HCT116 (cell line): ENCODE results near the gene PGS1. TPM values are rescaled to one million over a fixed set of nuclear protein-coding genes. Genes with fewer than 3 reads are reported as not detected.

Source experiments
- ATAC-seq: fragments of 200-7000 bp; cut with Tn5 transposase; 2 replicates; pipeline ENCODE4 v1.9.1; 2020; ENCODE audit warnings: mild to moderate bottlenecking, moderate library complexity
- BruUV-seq: library from RNA; stranded (reverse); fragments of 400-500 nt; replicated peaks from 2 replicates; lab custom pipeline; 2021; lab: Mats Ljungman, UMichigan
- CTCF ChIA-PET: fragments of 300-600 bp; sonication (Branson Sonifier 250); formaldehyde crosslinking; loops from one replicate; lab custom pipeline; 2021; ENCODE audit warnings: antibody characterized with exemption; lab: Charles Lee
- POLR2A ChIA-PET: fragments of 300-600, 350-600 bp; sonication (Branson Sonifier 250); formaldehyde crosslinking; loops from one replicate; lab custom pipeline; 2021; ENCODE audit warnings: antibody characterized with exemption; lab: Charles Lee
- RAD21 ChIA-PET, 2 experiments: fragments of 300-600 bp; sonication (Branson Sonifier 250); formaldehyde crosslinking; loops; one replicate each; lab custom pipeline; 2023; ENCODE audit warnings: low total read pairs in 2 of 2; ENCODE audit not compliant: uncharacterized antibody in 2 of 2, unreplicated experiment in 2 of 2, low non-redundant PET in 1 of 2; lab: Charles Lee
- DNase-seq: peaks from one replicate; pipeline ENCODE4 v3.0.0-alpha.2; 2010; ENCODE audit warnings: low read depth, low spot score
- H2AFZ ChIP-seq: fragments of 200-600 bp; shearing (Covaris generic), sonication (generic); 2 replicates; pipeline ENCODE4 v1.6.1; 2017; ENCODE audit warnings: low read depth, mixed run types, mixed read lengths, antibody characterized with exemption, low read length; ENCODE audit not compliant: poor library complexity, severe bottlenecking
- H3K27ac ChIP-seq: 2 replicates; pipeline ENCODE4 v1.5.1; 2012; ENCODE audit warnings: low read depth, low read length
- H3K27me3 ChIP-seq: fragments of 200-600 bp; sonication (generic); 2 replicates; pipeline ENCODE4 v1.6.1; 2016; ENCODE audit warnings: mixed run types, low read length, mixed read lengths; ENCODE audit not compliant: insufficient read depth
- H3K36me3 ChIP-seq, 2 experiments: fragments of 200-500 bp in 1 of 2; fragments of 200-600 bp in 1 of 2; sonication (Bioruptor generic) in 1 of 2; sonication (generic) in 1 of 2; 2 replicates each; pipeline versions ENCODE4 v1.5.1 to v1.6.1; 2014 to 2016; ENCODE audit warnings: low read length in 2 of 2, inconsistent platforms in 1 of 2, mixed read lengths in 1 of 2, mixed run types in 1 of 2; ENCODE audit not compliant: insufficient read depth in 2 of 2, control insufficient read depth in 1 of 2
- H3K4me1 ChIP-seq, 2 experiments: fragments of 200-600 bp in 1 of 2; sonication (generic) in 1 of 2; 2 replicates each; pipeline versions ENCODE4 v1.5.1 to v1.6.1; 2012 to 2017; ENCODE audit warnings: low read length in 2 of 2, inconsistent platforms in 1 of 2, mild to moderate bottlenecking in 1 of 2, mixed read lengths in 1 of 2, mixed run types in 1 of 2, moderate library complexity in 1 of 2; ENCODE audit not compliant: insufficient read depth in 2 of 2, control insufficient read depth in 1 of 2
- H3K4me2 ChIP-seq: fragments of 200-600 bp; sonication (generic); 2 replicates; pipeline ENCODE4 v1.6.1; 2017; ENCODE audit warnings: mixed run types, low read length, mixed read lengths
- H3K4me3 ChIP-seq, 2 experiments: fragments of 200-600 bp in 1 of 2; sonication (generic) in 1 of 2; replicated peaks in 1 of 2; 2 replicates each; pipeline ENCODE4 v1.5.1; 2011 to 2016; ENCODE audit warnings: low read length in 2 of 2, control low read depth in 1 of 2, low read depth in 1 of 2, mild to moderate bottlenecking in 1 of 2, mixed read lengths in 1 of 2, mixed run types in 1 of 2
- H3K79me2 ChIP-seq: fragments of 200-600 bp; sonication (generic); 2 replicates; pipeline ENCODE4 v1.6.1; 2017; ENCODE audit warnings: mild to moderate bottlenecking, mixed run types, low read length, moderate library complexity, mixed read lengths; ENCODE audit not compliant: insufficient read depth
- H3K9ac ChIP-seq: fragments of 200-600 bp; sonication (generic); 2 replicates; pipeline ENCODE4 v1.6.1; 2016; ENCODE audit warnings: low read length, mixed read lengths
- H3K9me2 ChIP-seq: fragments of 200-600 bp; sonication (generic), shearing (Covaris generic); 2 replicates; pipeline ENCODE4 v1.6.1; 2017; ENCODE audit warnings: mixed run types, mild to moderate bottlenecking, moderate library complexity; ENCODE audit not compliant: insufficient read depth
- H3K9me3 ChIP-seq, 2 experiments: fragments of 200-500 bp in 1 of 2; fragments of 200-600 bp in 1 of 2; sonication (Bioruptor generic) in 1 of 2; sonication (generic) in 1 of 2; 2 replicates each; pipeline ENCODE4 v1.6.1; 2014 to 2017; ENCODE audit warnings: low read length in 2 of 2, mixed read lengths in 2 of 2, inconsistent platforms in 1 of 2, low read depth in 1 of 2, mild to moderate bottlenecking in 1 of 2, mixed run types in 1 of 2, moderate library complexity in 1 of 2; ENCODE audit not compliant: control insufficient read depth in 1 of 2, insufficient read depth in 1 of 2
- H4K20me1 ChIP-seq: fragments of 200-600 bp; sonication (generic), shearing (Covaris generic); 2 replicates; pipeline ENCODE4 v1.6.1; 2017; ENCODE audit warnings: mixed run types, mild to moderate bottlenecking, moderate library complexity; ENCODE audit not compliant: insufficient read depth
- ATF3 ChIP-seq: IDR thresholded peaks from 2 replicates; pipeline ENCODE4 v1.6.1; 2012
- CBX3 ChIP-seq: IDR thresholded peaks from 2 replicates; pipeline ENCODE4 v1.6.1; 2012; ENCODE audit warnings: low read depth
- CEBPB ChIP-seq: IDR thresholded peaks from 2 replicates; pipeline ENCODE4 v1.6.1; 2012; ENCODE audit warnings: low read depth
- CTCF ChIP-seq, 3 experiments: fragments of 200-600 bp in 1 of 3; sonication (generic) in 1 of 3; IDR thresholded peaks in 2 of 3; conservative IDR thresholded peaks in 1 of 3; 2 replicates each; pipeline ENCODE4 v1.5.1; 2012 to 2017; ENCODE audit warnings: low read depth in 2 of 3, low read length in 2 of 3, antibody characterized with exemption in 1 of 3, borderline replicate concordance in 1 of 3, control low read depth in 1 of 3, mild to moderate bottlenecking in 1 of 3, mixed read lengths in 1 of 3, mixed run types in 1 of 3, moderate library complexity in 1 of 3; ENCODE audit not compliant: insufficient read depth in 1 of 3
- EZH2 ChIP-seq: fragments of 200-600 bp; sonication (generic); IDR thresholded peaks from 2 replicates; pipeline ENCODE4 v1.6.1; 2017; ENCODE audit warnings: antibody characterized with exemption, mixed run types
- FOSL1 ChIP-seq: IDR thresholded peaks from 2 replicates; pipeline ENCODE4 v1.6.1; 2012; ENCODE audit warnings: low read depth
- POLR2A ChIP-seq: IDR thresholded peaks from 2 replicates; pipeline ENCODE4 v1.7.0; 2011; ENCODE audit warnings: borderline replicate concordance; ENCODE audit not compliant: insufficient read depth, insufficient read length; ENCODE audit errors: extremely low read depth
- REST ChIP-seq: IDR thresholded peaks from 2 replicates; pipeline ENCODE4 v1.6.1; 2012; ENCODE audit warnings: low read depth
- SIN3A ChIP-seq: IDR thresholded peaks from 2 replicates; pipeline ENCODE4 v1.6.1; 2012; ENCODE audit warnings: low read depth
- TCF7L2 ChIP-seq: IDR thresholded peaks from 2 replicates; pipeline ENCODE4 v1.7.0; 2011; ENCODE audit warnings: borderline replicate concordance, inconsistent platforms; ENCODE audit not compliant: insufficient read depth, insufficient read length; ENCODE audit errors: extremely low read depth
- YY1 ChIP-seq: IDR thresholded peaks from 2 replicates; pipeline ENCODE4 v1.6.1; 2011; ENCODE audit warnings: low read length, low read depth, moderate library complexity, mild to moderate bottlenecking; ENCODE audit not compliant: insufficient replicate concordance; ENCODE audit errors: extremely low read depth
- ZBTB33 ChIP-seq: IDR thresholded peaks from 2 replicates; pipeline ENCODE4 v1.6.1; 2011; ENCODE audit warnings: mild to moderate bottlenecking, low read length, moderate library complexity; ENCODE audit not compliant: insufficient replicate concordance; ENCODE audit errors: extremely low read depth
- ZNF274 ChIP-seq: fragments of 200-500 bp; sonication (Bioruptor generic); IDR thresholded peaks from 2 replicates; pipeline ENCODE4 v1.6.1; 2014; ENCODE audit warnings: mild to moderate bottlenecking, low read depth, low read length, inconsistent platforms
- intact Hi-C: fragments of 100-400 bp; cut with micrococcal nuclease; formaldehyde crosslinking; loops from 2 replicates; pipeline ENCODE4 v1.10.0; 2022
- total RNA-seq: library from RNA; stranded (reverse); gene quantifications from one replicate; pipeline ENCODE4 v1.2.1, GENCODE V29; 2021; ENCODE audit not compliant: unreplicated experiment

PGS1 gene
- total RNA-seq, 1 experiment from 2014 or later = 44.4 TPM

GRCh38 chr17:78434455-78435329 lies 56.2 kb downstream of the PGS1 start:
- DNase-seq = no peak
- H3K27ac ChIP-seq = no peak overlapping the region
- H3K36me3 ChIP-seq = 0 out of 4 replicates have a peak, but pooled peaks cover 0 to 2% of the 10 kb centered on the region in 2 experiments
- no peaks in the 10 kb centered on the region for H3K9me3 ChIP-seq
- RAD21 ChIA-PET = no interaction called here
- no TSS peak for BruUV-seq
- TF ChIP-seq ATF3 (no peak), YY1 (no peak), EZH2 (no peak), REST (no peak), CEBPB (no peak), TCF7L2 (no peak), ZBTB33 (no peak), POLR2A (no peak), CBX3 (no peak), CTCF (IDR thresholded peaks at IDR 0.05 in 2 of 3, conservative IDR thresholded peaks at IDR 0.05 in 1 of 3; ENCODE audit: borderline replicate concordance in 1 of 3, insufficient read depth in 1 of 3, low read depth in 2 of 3, low read length in 2 of 3) (no peak), ZNF274 (no peak), SIN3A (no peak), FOSL1 (no peak)
- TF ChIP-seq, all 23 proteins: peak for 0
- CTCF ChIA-PET = no interaction called here
- intact Hi-C loops = no loop called here
- no peak overlapping the region for H2AFZ ChIP-seq
- H4K20me1 ChIP-seq = no peaks in the 10 kb centered on the region
- POLR2A ChIA-PET = no interaction called here
- no peaks in the 10 kb centered on the region for H3K4me1 ChIP-seq
- no peaks in the 10 kb centered on the region for H3K79me2 ChIP-seq
- no peaks in the 10 kb centered on the region for H3K27me3 ChIP-seq
- H3K4me2 ChIP-seq = no peak overlapping the region
- H3K4me3 ChIP-seq = no peak overlapping the region
- ATAC-seq = no peak
- H3K9me2 ChIP-seq = no peaks in the 10 kb centered on the region
- H3K9ac ChIP-seq = no peak overlapping the region
